WTC11 (cell line): ENCODE data around the gene NT5DC1. TPM values are rescaled to one million over a fixed set of nuclear protein-coding genes. Genes with fewer than 3 reads are reported as not detected.

Experiments
- ATAC-seq: fragments of 200-7000 bp; cut with Tn5 transposase; 2 replicates; pipeline ENCODE4 v1.10.0; 2021; ENCODE audit warnings: mild to moderate bottlenecking, moderate library complexity
- CTCF ChIA-PET: fragments of 300-600 bp; sonication (Branson Sonifier 250); formaldehyde crosslinking; loops from one replicate; lab custom pipeline; 2021; ENCODE audit warnings: antibody characterized with exemption; lab: Charles Lee
- POLR2A ChIA-PET: fragments of 350-600 bp; sonication (Branson Sonifier 250); formaldehyde crosslinking; loops from one replicate; lab custom pipeline; 2021; ENCODE audit warnings: antibody characterized with exemption; lab: Charles Lee
- DNase-seq: peaks from one replicate; pipeline ENCODE4 v3.0.0; 2021; ENCODE audit warnings: low spot score
- H3K27ac Mint-ChIP-seq: 2 replicates; pipeline ENCODE4 v1.8.0; 2021; ENCODE audit warnings: mixed read lengths
- H3K27me3 Mint-ChIP-seq: 2 replicates; pipeline ENCODE4 v1.8.0; 2021; ENCODE audit warnings: low read depth, mild to moderate bottlenecking, moderate library complexity, mixed read lengths
- H3K36me3 Mint-ChIP-seq: 2 replicates; pipeline ENCODE4 v1.8.0; 2021; ENCODE audit warnings: mixed read lengths
- H3K4me1 Mint-ChIP-seq: 2 replicates; pipeline ENCODE4 v1.8.0; 2022; ENCODE audit warnings: mixed read lengths
- H3K4me3 Mint-ChIP-seq: 2 replicates; pipeline ENCODE4 v1.8.0; 2021; ENCODE audit warnings: mild to moderate bottlenecking, moderate library complexity, mixed read lengths
- H3K9me3 Mint-ChIP-seq: 2 replicates; pipeline ENCODE4 v1.8.0; 2021; ENCODE audit warnings: mixed read lengths
- CREB1 ChIP-seq: sonication (generic); formaldehyde crosslinking; IDR thresholded peaks from 2 replicates; pipeline ENCODE4 v1.8.0; 2023; ENCODE audit warnings: mild to moderate bottlenecking, missing genetic modification reagents
- CREM ChIP-seq: sonication (generic); formaldehyde crosslinking; IDR thresholded peaks from 2 replicates; pipeline ENCODE4 v1.8.1; 2022; ENCODE audit warnings: mild to moderate bottlenecking, missing genetic modification reagents, moderate library complexity
- GTF2I ChIP-seq: fragments of 250-450 bp; sonication (Bioruptor Pico); conservative IDR thresholded peaks from 2 replicates; pipeline ENCODE4 v1.4.0; 2021; ENCODE audit warnings: mild to moderate bottlenecking
- HMGA2 ChIP-seq: fragments of 250-450 bp; sonication (Bioruptor Pico); IDR thresholded peaks from 2 replicates; pipeline ENCODE4 v1.4.0; 2021; ENCODE audit warnings: mild to moderate bottlenecking, moderate library complexity
- RELA ChIP-seq: sonication (generic); formaldehyde crosslinking; IDR thresholded peaks from 2 replicates; pipeline ENCODE4 v1.8.1; 2022; ENCODE audit warnings: missing genetic modification reagents, mild to moderate bottlenecking, borderline replicate concordance
- SMAD4 ChIP-seq: sonication (generic); formaldehyde crosslinking; IDR thresholded peaks from 2 replicates; pipeline ENCODE4 v1.8.0; 2022; ENCODE audit warnings: mild to moderate bottlenecking, missing genetic modification reagents
- SP1 ChIP-seq: sonication (generic); formaldehyde crosslinking; conservative IDR thresholded peaks from 2 replicates; pipeline ENCODE4 v1.8.1; 2022; ENCODE audit warnings: missing genetic modification reagents
- TP53 ChIP-seq: sonication (generic); formaldehyde crosslinking; IDR thresholded peaks from 2 replicates; pipeline ENCODE4 v1.8.1; 2023; ENCODE audit warnings: mild to moderate bottlenecking, missing genetic modification reagents
- ZNF317 ChIP-seq: sonication (generic); formaldehyde crosslinking; IDR thresholded peaks from 2 replicates; pipeline ENCODE4 v1.8.1; 2023; ENCODE audit warnings: low read depth, mild to moderate bottlenecking, moderate library complexity, missing genetic modification reagents, borderline replicate concordance
- ZNF416 ChIP-seq: fragments of 250-450 bp; sonication (Bioruptor Pico); IDR thresholded peaks from 2 replicates; pipeline ENCODE4 v1.9.0; 2021; ENCODE audit warnings: mild to moderate bottlenecking, inconsistent platforms
- total RNA-seq: library from RNA; stranded (reverse); gene quantifications from 3 replicates; pipeline ENCODE4 v1.2.3, GENCODE V29; 2021
- TF ChIP-seq, protein P1 (sequence below): fragments of 250-450 bp; sonication (Bioruptor Pico); IDR thresholded peaks from 2 replicates; pipeline ENCODE4 v1.9.0; 2021; ENCODE audit warnings: mild to moderate bottlenecking
- TF ChIP-seq, protein P2 (sequence below): sonication (generic); formaldehyde crosslinking; IDR thresholded peaks from 2 replicates; pipeline ENCODE4 v1.8.1; 2022; ENCODE audit warnings: low read depth, mild to moderate bottlenecking, moderate library complexity, missing genetic modification reagents, borderline replicate concordance
- TF ChIP-seq, protein P3 (sequence below): fragments of 200-600 bp; IDR thresholded peaks from 2 replicates; pipeline ENCODE4 v1.8.0; 2022; ENCODE audit warnings: antibody characterized with exemption
- TF ChIP-seq, protein P4 (sequence below): fragments of 250-450 bp; sonication (Bioruptor Pico); IDR thresholded peaks from 2 replicates; pipeline ENCODE4 v1.8.0; 2021; ENCODE audit warnings: mild to moderate bottlenecking
- TF ChIP-seq, protein P5 (sequence below): sonication (generic); formaldehyde crosslinking; IDR thresholded peaks from 2 replicates; pipeline ENCODE4 v1.8.0; 2023; ENCODE audit warnings: missing genetic modification reagents, mild to moderate bottlenecking, borderline replicate concordance
- TF ChIP-seq, protein P6 (sequence below): sonication (generic); formaldehyde crosslinking; IDR thresholded peaks from 2 replicates; pipeline ENCODE4 v1.8.1; 2022; ENCODE audit warnings: mild to moderate bottlenecking, moderate library complexity, missing genetic modification reagents
- TF ChIP-seq, protein P7 (sequence below): sonication (generic); formaldehyde crosslinking; IDR thresholded peaks from 2 replicates; pipeline ENCODE4 v1.8.1; 2023; ENCODE audit warnings: mild to moderate bottlenecking, missing genetic modification reagents, borderline replicate concordance

NT5DC1 gene
- total RNA-seq, 1 experiment from 2014 or later: 67.9 TPM

DNA sequence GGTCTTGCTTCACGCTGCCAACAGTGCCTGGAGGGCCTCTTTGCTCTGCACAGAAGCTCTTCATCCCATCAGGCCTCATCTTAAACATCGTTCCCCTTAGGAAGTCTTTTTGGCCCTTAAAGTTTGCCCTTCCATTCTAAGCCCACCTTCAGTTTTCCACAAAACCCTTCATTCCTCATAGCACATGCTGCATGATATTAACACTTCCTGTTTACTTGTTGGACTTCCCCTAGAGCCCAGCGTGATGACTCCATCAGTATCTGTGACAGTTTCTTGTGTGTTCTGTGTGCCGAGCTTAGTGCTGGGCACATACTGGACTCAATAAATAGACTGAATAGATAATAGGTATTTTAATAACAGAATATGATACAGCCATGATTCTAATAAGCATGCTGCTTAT is 2.2 kb downstream of the NT5DC1 start (continued):
- TF ChIP-seq HMGA2: no peak

DNA sequence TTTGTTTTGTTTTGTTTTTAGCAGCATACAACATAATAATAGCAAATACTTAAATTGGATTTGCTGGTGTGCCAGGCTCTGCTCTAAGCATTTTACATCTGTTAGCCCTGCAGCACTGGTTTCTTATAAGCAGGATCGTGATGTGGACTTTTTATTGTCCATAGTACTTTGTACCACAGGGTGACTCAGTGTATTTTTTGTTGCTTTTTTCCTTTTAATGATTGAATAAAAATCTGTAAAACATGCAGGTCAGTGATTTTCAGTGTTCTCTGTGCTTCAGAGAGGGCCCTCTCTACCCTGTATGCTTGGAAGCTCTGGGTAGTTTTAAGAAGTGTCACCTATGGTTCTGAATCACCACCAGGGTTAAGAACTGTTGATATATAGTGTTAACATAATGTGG is 4.0 kb downstream of the NT5DC1 start:
- H3K27ac Mint-ChIP-seq: peak overlapping the region; percentile 58; the same call in 1 of the 2 replicates
- ATAC-seq: no peak
- CTCF ChIA-PET: no interaction called here

DNA sequence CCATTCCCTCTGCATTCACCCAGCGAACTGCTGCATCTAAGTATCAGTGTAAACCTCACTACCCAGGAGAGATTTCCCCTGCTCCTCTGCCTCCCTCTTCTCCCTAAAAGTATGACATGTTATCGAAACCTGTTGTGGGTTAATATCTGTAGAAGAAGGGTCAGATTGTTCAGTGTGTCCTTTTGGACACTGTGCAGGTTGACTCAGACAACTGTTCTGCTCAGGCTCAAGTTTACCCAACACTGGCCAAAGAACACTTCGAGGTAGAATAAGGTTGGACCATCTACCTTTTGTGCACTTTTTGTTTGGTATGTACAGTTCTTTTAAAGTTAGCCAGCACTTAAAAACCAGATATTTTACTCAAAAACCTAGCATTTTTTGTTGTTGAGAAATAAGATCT is 4.6 kb downstream of the NT5DC1 start:
- ChIA-PET CTCF (no interaction called here), POLR2A (no interaction called here)
- H3K9me3 Mint-ChIP-seq: no peaks in the 10 kb centered on the region
- ATAC-seq: no peak
- H3K36me3 Mint-ChIP-seq: peaks cover 21% of the 10 kb centered on the region
- no peak for DNase-seq
- H3K27ac Mint-ChIP-seq: peak overlapping the region; percentile 84
- H3K27me3 Mint-ChIP-seq: peaks cover 1% of the 10 kb centered on the region; the same call in 1 of the 2 replicates
- H3K4me3 Mint-ChIP-seq: no peak overlapping the region
- H3K4me1 Mint-ChIP-seq: peaks cover 79% of the 10 kb centered on the region
- TF ChIP-seq, protein P1, sequence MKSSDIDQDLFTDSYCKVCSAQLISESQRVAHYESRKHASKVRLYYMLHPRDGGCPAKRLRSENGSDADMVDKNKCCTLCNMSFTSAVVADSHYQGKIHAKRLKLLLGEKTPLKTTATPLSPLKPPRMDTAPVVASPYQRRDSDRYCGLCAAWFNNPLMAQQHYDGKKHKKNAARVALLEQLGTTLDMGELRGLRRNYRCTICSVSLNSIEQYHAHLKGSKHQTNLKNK (CRISPR knock-in tag): no peak
- TF ChIP-seq RELA (CRISPR knock-in tag) (no peak), GTF2I (CRISPR knock-in tag) (no peak), ZNF317 (CRISPR knock-in tag) (no peak), ZNF416 (CRISPR knock-in tag) (no peak), TP53 (CRISPR knock-in tag) (no peak)
- TF ChIP-seq, protein P2, sequence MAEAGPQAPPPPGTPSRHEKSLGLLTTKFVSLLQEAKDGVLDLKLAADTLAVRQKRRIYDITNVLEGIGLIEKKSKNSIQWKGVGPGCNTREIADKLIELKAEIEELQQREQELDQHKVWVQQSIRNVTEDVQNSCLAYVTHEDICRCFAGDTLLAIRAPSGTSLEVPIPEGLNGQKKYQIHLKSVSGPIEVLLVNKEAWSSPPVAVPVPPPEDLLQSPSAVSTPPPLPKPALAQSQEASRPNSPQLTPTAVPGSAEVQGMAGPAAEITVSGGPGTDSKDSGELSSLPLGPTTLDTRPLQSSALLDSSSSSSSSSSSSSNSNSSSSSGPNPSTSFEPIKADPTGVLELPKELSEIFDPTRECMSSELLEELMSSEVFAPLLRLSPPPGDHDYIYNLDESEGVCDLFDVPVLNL (CRISPR knock-in tag): no peak
- TF ChIP-seq, protein P3, sequence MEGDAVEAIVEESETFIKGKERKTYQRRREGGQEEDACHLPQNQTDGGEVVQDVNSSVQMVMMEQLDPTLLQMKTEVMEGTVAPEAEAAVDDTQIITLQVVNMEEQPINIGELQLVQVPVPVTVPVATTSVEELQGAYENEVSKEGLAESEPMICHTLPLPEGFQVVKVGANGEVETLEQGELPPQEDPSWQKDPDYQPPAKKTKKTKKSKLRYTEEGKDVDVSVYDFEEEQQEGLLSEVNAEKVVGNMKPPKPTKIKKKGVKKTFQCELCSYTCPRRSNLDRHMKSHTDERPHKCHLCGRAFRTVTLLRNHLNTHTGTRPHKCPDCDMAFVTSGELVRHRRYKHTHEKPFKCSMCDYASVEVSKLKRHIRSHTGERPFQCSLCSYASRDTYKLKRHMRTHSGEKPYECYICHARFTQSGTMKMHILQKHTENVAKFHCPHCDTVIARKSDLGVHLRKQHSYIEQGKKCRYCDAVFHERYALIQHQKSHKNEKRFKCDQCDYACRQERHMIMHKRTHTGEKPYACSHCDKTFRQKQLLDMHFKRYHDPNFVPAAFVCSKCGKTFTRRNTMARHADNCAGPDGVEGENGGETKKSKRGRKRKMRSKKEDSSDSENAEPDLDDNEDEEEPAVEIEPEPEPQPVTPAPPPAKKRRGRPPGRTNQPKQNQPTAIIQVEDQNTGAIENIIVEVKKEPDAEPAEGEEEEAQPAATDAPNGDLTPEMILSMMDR: no peak
- TF ChIP-seq, protein P4, sequence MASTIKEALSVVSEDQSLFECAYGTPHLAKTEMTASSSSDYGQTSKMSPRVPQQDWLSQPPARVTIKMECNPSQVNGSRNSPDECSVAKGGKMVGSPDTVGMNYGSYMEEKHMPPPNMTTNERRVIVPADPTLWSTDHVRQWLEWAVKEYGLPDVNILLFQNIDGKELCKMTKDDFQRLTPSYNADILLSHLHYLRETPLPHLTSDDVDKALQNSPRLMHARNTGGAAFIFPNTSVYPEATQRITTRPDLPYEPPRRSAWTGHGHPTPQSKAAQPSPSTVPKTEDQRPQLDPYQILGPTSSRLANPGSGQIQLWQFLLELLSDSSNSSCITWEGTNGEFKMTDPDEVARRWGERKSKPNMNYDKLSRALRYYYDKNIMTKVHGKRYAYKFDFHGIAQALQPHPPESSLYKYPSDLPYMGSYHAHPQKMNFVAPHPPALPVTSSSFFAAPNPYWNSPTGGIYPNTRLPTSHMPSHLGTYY (CRISPR knock-in tag): no peak

More for the DNA sequence above, 4.0 kb downstream of the NT5DC1 start:
- Mint-ChIP-seq H3K36me3 (peaks cover 20% of the 10 kb centered on the region), H3K4me3 (no peak overlapping the region), H3K9me3 (no peaks in the 10 kb centered on the region), H3K4me1 (peaks cover 84% of the 10 kb centered on the region), H3K27me3 (peaks cover 8% of the 10 kb centered on the region)
- no peak for TF ChIP-seq CREM
- TF ChIP-seq, protein P5, sequence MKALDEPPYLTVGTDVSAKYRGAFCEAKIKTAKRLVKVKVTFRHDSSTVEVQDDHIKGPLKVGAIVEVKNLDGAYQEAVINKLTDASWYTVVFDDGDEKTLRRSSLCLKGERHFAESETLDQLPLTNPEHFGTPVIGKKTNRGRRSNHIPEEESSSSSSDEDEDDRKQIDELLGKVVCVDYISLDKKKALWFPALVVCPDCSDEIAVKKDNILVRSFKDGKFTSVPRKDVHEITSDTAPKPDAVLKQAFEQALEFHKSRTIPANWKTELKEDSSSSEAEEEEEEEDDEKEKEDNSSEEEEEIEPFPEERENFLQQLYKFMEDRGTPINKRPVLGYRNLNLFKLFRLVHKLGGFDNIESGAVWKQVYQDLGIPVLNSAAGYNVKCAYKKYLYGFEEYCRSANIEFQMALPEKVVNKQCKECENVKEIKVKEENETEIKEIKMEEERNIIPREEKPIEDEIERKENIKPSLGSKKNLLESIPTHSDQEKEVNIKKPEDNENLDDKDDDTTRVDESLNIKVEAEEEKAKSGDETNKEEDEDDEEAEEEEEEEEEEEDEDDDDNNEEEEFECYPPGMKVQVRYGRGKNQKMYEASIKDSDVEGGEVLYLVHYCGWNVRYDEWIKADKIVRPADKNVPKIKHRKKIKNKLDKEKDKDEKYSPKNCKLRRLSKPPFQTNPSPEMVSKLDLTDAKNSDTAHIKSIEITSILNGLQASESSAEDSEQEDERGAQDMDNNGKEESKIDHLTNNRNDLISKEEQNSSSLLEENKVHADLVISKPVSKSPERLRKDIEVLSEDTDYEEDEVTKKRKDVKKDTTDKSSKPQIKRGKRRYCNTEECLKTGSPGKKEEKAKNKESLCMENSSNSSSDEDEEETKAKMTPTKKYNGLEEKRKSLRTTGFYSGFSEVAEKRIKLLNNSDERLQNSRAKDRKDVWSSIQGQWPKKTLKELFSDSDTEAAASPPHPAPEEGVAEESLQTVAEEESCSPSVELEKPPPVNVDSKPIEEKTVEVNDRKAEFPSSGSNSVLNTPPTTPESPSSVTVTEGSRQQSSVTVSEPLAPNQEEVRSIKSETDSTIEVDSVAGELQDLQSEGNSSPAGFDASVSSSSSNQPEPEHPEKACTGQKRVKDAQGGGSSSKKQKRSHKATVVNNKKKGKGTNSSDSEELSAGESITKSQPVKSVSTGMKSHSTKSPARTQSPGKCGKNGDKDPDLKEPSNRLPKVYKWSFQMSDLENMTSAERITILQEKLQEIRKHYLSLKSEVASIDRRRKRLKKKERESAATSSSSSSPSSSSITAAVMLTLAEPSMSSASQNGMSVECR (CRISPR knock-in tag): no peak
- no peak for TF ChIP-seq SMAD4 (CRISPR knock-in tag)
- TF ChIP-seq, protein P6, sequence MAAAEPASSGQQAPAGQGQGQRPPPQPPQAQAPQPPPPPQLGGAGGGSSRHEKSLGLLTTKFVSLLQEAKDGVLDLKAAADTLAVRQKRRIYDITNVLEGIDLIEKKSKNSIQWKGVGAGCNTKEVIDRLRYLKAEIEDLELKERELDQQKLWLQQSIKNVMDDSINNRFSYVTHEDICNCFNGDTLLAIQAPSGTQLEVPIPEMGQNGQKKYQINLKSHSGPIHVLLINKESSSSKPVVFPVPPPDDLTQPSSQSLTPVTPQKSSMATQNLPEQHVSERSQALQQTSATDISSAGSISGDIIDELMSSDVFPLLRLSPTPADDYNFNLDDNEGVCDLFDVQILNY (CRISPR knock-in tag): no peak
- TF ChIP-seq SP1 (CRISPR knock-in tag): no peak
- TF ChIP-seq, protein P1 (CRISPR knock-in tag): no peak
- TF ChIP-seq CREB1 (CRISPR knock-in tag): no peak
- TF ChIP-seq, protein P7, sequence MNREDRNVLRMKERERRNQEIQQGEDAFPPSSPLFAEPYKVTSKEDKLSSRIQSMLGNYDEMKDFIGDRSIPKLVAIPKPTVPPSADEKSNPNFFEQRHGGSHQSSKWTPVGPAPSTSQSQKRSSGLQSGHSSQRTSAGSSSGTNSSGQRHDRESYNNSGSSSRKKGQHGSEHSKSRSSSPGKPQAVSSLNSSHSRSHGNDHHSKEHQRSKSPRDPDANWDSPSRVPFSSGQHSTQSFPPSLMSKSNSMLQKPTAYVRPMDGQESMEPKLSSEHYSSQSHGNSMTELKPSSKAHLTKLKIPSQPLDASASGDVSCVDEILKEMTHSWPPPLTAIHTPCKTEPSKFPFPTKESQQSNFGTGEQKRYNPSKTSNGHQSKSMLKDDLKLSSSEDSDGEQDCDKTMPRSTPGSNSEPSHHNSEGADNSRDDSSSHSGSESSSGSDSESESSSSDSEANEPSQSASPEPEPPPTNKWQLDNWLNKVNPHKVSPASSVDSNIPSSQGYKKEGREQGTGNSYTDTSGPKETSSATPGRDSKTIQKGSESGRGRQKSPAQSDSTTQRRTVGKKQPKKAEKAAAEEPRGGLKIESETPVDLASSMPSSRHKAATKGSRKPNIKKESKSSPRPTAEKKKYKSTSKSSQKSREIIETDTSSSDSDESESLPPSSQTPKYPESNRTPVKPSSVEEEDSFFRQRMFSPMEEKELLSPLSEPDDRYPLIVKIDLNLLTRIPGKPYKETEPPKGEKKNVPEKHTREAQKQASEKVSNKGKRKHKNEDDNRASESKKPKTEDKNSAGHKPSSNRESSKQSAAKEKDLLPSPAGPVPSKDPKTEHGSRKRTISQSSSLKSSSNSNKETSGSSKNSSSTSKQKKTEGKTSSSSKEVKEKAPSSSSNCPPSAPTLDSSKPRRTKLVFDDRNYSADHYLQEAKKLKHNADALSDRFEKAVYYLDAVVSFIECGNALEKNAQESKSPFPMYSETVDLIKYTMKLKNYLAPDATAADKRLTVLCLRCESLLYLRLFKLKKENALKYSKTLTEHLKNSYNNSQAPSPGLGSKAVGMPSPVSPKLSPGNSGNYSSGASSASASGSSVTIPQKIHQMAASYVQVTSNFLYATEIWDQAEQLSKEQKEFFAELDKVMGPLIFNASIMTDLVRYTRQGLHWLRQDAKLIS (CRISPR knock-in tag): no peak
- no peak for DNase-seq
- POLR2A ChIA-PET: no interaction called here
